GM19035 (cell line): ENCODE data around the gene SLC1A2.

Source experiments
- ATAC-seq: cut with Tn5 transposase; IDR thresholded peaks from one replicate; pipeline ENCODE4 v1.9.1; 2021; ENCODE audit not compliant: unreplicated experiment

SLC1A2 gene

GRCh38 chr11:35352077-35352888 lies 67.1 kb downstream of the SLC1A2 start:
- no peak for ATAC-seq

DNA sequence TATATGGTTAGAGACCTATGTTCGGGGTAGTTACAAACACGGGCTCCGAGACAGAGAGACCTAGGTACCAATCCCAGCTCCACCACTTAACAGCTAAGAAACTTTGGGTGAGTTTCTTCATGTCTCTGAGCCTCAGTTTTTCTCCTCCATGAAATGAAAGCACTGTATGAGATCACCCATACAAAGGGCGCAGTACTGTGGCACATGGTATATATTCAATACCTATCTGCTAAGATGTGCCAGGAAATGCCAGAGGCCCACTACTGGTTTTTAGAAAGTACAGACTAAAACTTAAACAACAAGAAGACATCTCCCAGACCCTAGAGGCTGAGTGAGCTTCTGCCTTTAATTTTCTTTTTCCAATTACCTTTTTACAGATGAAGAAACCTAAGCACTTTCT lies 69.5 kb downstream of the SLC1A2 start:
- no peak for ATAC-seq

GRCh38 chr11:35348898-35349687 lies 70.3 kb downstream of the SLC1A2 start:
- no peak for ATAC-seq

DNA sequence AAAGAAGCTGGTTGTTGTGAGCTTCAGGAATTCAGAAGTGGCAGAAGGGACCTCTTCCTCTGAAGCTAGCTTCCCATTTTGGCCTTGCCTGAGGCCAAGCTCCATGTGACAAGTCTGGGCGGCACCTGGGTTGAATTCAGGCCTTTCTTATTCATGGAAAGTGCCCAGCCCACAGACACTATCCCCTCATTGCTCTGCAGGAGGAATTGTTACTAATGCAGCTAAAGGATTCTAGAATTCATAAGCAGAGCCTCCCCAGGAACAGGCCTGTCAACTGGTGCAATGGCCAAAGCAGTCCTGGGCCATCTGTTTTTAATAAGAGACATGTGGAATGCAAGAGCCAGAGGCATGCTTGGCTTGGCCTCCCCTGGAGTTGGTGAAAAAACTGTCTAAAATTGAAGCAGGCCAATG lies 71.4 kb downstream of the SLC1A2 start:
- no peak for ATAC-seq

DNA sequence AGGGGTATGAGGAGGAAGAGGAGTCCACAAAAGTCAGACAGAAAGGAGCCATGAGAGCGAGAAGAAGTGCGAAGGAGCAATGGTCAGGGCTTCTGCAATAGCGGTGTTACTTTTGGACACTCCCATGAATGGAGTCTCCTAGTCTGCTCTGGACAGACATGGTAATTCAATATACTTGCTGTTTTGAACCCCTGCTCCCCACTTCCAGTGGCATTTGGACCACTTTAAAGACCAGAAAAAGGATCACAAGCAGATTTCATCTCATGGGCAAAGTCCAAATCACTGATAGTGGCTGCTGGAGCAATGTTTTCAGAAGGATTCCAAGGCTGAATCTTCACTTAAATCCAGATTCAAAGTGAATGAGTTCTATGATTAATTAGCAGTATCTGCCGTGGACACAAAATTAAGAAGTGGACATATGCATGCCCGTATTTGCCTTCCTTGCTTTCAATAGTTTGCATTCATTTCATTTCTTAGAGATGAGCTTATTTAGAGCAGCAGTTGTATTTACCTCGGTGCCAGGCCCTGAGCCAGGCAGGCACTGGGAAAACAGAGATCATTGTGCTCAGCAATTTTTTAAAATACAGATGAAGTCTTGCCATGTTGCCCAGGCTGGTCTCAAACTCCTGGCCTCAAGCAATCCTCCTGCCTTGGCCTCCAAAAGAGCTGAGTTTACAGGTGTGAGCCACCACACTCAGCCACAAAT lies 72.0 kb downstream of the SLC1A2 start:
- no peak for ATAC-seq

DNA sequence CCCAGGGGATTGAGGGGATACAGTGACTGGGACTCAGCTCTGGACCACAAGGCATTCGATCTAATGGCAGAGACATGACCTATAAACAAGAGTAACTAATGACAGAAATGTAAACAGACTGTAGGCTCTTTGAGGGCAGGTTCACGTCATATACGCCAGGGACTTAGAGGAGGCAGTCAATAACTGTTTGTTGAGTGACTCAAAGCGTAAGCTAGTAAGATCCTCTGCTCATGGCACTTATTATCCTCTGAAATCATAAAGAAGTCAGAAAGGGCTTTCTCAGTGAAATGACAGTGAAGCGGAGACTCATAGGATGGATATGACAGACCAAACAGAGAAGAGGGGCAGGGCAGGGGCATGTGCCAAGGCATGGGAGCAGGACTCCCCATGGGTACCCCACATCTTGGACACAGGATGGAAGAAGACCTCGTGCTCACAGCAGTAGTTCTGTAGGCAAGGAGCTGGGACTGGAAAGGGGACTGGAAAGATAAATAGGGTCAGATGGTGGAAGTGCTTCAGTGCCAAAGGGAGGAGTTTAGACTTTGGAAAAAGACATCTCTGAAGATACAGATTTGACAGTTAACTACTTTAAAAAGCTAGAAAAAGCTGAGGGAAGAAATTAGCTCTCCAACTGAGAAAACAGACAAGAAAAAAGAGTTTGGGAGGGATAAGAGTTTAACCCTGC lies 72.7 kb downstream of the SLC1A2 start:
- ATAC-seq: no peak

- no peak for ATAC-seq
Observed at GRCh38 chr11:35344681-35345574, 74.4 kb downstream of the SLC1A2 start.

GRCh38 chr11:35343033-35343598 lies 76.2 kb downstream of the SLC1A2 start:
- no peak for ATAC-seq

DNA sequence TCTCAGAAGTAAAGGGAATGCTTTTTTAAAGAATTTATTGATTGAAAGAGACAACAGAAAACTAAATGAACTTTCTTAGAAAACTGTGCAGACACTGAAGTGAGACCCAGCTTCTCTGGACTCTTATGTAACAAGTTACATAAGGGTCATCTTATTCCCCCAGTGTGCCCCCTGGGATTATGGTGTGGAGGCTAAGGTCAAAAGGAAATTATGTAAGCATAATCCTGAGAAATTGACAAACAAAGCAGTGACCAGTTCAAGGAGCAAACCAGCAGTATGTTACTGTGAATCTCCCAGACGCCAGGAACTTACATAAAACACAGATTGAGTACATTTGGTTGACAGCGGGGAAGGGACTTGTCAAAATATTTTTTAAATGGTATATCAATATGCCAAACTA lies 78.6 kb downstream of the SLC1A2 start:
- ATAC-seq: no peak

DNA sequence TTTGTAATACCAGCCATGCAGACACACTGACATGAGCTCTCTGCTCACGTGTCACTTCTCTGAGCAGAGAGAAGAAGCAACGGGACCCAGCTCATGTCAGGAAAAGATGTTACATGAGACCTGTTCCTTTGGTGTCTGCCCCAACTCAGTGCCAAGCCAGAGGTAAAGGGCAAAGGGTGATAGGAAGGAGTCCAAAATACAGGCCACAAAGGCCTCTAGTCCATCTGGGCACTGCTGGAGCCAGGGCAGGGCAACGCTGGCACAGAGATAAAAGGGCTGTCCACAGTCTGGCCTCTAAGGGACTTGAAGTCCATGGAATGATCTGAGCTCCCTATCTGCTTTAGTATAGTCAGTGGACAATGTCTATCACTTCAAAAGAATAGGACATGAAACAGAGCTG lies 79.3 kb downstream of the SLC1A2 start:
- no peak for ATAC-seq

GRCh38 chr11:35338921-35339320 lies 80.4 kb downstream of the SLC1A2 start:
- no peak for ATAC-seq

GRCh38 chr11:35337914-35338305 lies 81.4 kb downstream of the SLC1A2 start:
- no peak for ATAC-seq

GRCh38 chr11:35337136-35337913 lies 82.0 kb downstream of the SLC1A2 start:
- no peak for ATAC-seq

DNA sequence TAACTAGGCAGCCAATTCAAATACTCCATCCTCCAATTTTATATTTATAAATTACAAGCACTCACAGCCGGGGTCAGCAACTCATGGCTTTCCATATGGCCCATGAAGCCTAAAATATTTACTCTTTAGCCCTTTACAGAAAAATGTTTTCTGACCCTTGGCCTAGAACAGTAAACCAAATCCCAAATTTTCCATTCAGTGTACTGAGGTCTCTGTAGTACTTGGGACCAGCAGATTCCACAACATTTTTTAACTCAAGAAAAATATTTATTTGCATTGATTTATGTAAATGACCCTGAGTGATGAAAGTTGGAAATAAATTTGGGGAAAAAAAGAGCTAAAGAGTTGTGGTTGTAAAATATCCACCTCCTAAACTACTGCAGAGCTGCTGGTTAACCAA lies 82.6 kb downstream of the SLC1A2 start:
- ATAC-seq: no peak

DNA sequence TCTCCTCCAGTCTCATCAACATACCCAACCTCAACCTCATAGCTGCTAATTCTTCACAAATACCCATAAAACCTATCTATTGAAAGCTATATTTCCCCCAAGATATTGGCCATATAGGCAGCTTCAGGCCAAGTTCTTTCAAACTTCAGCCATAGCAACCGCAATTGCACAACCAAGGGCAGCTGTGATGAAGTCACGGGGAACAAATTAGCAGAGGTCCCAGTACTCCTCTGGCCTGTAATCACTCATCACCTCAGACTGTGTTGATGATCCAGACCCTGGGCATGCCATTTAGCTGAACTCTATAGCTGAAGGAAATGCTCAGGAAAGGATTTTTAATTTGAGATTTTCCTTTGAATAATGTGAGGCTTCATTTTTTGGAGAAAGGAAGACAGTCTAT lies 84.1 kb downstream of the SLC1A2 start:
- no peak for ATAC-seq

- ATAC-seq: peak; percentile 70
Observed at GRCh38 chr11:35334385-35335090, 84.8 kb downstream of the SLC1A2 start.

DNA sequence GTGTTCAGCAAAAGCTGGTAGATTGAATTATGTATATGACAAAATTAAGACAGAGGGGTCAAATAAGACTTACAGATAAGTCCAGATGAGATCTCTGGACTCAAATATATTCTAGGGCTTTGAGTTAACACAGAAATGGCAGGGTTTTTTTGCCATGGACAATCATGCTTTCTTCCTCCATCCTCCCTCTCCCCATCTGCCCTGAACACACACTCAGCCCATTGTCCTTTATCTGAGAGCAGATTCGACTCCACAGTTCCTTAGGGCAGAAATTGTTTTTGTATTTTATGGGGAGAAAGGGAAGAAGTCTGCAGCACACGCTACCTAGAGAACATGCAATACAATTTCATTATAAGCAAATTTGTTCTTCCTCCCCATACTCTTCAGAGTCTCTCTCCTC lies 86.8 kb downstream of the SLC1A2 start:
- no peak for ATAC-seq

DNA sequence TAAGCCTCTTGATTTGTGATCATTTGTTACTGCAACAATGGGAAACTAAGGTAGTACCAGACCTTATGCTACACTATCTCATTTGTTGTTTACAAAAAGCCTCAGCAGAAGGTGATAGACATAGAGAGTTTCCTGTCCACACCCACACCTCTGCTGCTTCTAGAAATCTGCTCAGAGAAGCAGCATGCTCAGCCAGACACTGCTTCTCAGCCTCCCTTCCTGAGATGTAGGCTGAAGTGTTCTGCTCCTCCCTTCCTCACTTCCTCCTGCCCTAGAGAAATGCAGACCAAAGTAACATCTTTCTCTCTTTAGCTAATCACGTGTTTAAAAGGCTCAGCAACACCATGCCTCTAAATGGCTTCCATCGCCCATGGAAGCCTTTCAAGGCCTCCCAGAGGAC lies 88.4 kb downstream of the SLC1A2 start:
- ATAC-seq: peak; percentile 47
